ENCODE results near the gene EPB41L3. TPM values are rescaled to one million over a fixed set of nuclear protein-coding genes. Genes with fewer than 3 reads are reported as not detected.

EPB41L3 gene
- total RNA-seq, 1 experiment from 2014 or later: 20.6 TPM

DNA sequence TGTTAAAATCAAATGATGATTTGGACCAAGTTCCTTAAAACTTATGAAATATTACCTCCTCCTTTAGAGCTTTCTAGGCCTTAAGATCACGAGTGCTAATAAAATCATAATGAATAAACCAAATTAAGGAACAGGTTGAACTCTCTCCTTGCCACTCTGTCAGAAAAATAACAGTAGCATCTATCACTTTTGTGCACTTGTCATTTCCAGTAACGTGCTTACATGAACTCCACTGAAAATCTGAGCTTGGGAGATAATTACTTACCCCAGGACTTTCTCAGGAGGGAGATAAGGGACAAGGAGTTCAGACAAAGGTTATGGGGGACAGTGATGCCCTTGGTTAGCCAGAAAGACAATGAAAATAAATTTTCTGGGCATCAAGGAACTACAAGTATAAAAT is 36.0 kb downstream of the EPB41L3 start:
- POLR2A ChIA-PET: no interaction called here
- H3K27me3 Mint-ChIP-seq (ENCODE audit: low read depth): no peaks in the 10 kb centered on the region
- H3K9me3 Mint-ChIP-seq: peaks cover 9% of the 10 kb centered on the region
- H3K4me3 Mint-ChIP-seq: no peak overlapping the region
- H3K36me3 Mint-ChIP-seq: no peaks in the 10 kb centered on the region
- ATAC-seq (no peak), DNase-seq (ENCODE audit: low spot score) (no peak)
- H3K4me1 Mint-ChIP-seq: peaks cover 24% of the 10 kb centered on the region
- TF ChIP-seq NFATC4 (CRISPR knock-in tag; IDR thresholded peaks at IDR 0.05) (no peak), SP1 (CRISPR knock-in tag; conservative IDR thresholded peaks at IDR 0.05) (no peak), GRHL2 (CRISPR knock-in tag; IDR thresholded peaks at IDR 0.05; ENCODE audit: insufficient replicate concordance, severe bottlenecking) (no peak), HMGA2 (CRISPR knock-in tag; IDR thresholded peaks at IDR 0.05) (no peak), ZNF671 (CRISPR knock-in tag; IDR thresholded peaks at IDR 0.05) (no peak), ZNF121 (CRISPR knock-in tag; IDR thresholded peaks at IDR 0.05) (no peak), RELA (CRISPR knock-in tag; IDR thresholded peaks at IDR 0.05; ENCODE audit: borderline replicate concordance) (no peak), ZNF219 (CRISPR knock-in tag; IDR thresholded peaks at IDR 0.05; ENCODE audit: borderline replicate concordance) (no peak), OVOL2 (CRISPR knock-in tag; IDR thresholded peaks at IDR 0.05; ENCODE audit: borderline replicate concordance) (no peak)
- TF ChIP-seq, protein P1, sequence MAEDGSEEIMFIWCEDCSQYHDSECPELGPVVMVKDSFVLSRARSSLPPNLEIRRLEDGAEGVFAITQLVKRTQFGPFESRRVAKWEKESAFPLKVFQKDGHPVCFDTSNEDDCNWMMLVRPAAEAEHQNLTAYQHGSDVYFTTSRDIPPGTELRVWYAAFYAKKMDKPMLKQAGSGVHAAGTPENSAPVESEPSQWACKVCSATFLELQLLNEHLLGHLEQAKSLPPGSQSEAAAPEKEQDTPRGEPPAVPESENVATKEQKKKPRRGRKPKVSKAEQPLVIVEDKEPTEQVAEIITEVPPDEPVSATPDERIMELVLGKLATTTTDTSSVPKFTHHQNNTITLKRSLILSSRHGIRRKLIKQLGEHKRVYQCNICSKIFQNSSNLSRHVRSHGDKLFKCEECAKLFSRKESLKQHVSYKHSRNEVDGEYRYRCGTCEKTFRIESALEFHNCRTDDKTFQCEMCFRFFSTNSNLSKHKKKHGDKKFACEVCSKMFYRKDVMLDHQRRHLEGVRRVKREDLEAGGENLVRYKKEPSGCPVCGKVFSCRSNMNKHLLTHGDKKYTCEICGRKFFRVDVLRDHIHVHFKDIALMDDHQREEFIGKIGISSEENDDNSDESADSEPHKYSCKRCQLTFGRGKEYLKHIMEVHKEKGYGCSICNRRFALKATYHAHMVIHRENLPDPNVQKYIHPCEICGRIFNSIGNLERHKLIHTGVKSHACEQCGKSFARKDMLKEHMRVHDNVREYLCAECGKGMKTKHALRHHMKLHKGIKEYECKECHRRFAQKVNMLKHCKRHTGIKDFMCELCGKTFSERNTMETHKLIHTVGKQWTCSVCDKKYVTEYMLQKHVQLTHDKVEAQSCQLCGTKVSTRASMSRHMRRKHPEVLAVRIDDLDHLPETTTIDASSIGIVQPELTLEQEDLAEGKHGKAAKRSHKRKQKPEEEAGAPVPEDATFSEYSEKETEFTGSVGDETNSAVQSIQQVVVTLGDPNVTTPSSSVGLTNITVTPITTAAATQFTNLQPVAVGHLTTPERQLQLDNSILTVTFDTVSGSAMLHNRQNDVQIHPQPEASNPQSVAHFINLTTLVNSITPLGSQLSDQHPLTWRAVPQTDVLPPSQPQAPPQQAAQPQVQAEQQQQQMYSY (CRISPR knock-in tag; IDR thresholded peaks at IDR 0.05): no peak
- TF ChIP-seq, protein P2, sequence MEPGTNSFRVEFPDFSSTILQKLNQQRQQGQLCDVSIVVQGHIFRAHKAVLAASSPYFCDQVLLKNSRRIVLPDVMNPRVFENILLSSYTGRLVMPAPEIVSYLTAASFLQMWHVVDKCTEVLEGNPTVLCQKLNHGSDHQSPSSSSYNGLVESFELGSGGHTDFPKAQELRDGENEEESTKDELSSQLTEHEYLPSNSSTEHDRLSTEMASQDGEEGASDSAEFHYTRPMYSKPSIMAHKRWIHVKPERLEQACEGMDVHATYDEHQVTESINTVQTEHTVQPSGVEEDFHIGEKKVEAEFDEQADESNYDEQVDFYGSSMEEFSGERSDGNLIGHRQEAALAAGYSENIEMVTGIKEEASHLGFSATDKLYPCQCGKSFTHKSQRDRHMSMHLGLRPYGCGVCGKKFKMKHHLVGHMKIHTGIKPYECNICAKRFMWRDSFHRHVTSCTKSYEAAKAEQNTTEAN (CRISPR knock-in tag; IDR thresholded peaks at IDR 0.05): no peak
- TF ChIP-seq, protein P3, sequence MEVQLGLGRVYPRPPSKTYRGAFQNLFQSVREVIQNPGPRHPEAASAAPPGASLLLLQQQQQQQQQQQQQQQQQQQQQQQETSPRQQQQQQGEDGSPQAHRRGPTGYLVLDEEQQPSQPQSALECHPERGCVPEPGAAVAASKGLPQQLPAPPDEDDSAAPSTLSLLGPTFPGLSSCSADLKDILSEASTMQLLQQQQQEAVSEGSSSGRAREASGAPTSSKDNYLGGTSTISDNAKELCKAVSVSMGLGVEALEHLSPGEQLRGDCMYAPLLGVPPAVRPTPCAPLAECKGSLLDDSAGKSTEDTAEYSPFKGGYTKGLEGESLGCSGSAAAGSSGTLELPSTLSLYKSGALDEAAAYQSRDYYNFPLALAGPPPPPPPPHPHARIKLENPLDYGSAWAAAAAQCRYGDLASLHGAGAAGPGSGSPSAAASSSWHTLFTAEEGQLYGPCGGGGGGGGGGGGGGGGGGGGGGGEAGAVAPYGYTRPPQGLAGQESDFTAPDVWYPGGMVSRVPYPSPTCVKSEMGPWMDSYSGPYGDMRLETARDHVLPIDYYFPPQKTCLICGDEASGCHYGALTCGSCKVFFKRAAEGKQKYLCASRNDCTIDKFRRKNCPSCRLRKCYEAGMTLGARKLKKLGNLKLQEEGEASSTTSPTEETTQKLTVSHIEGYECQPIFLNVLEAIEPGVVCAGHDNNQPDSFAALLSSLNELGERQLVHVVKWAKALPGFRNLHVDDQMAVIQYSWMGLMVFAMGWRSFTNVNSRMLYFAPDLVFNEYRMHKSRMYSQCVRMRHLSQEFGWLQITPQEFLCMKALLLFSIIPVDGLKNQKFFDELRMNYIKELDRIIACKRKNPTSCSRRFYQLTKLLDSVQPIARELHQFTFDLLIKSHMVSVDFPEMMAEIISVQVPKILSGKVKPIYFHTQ (CRISPR knock-in tag; IDR thresholded peaks at IDR 0.05): no peak
- H3K27ac Mint-ChIP-seq: no peak overlapping the region
- CTCF ChIA-PET: no interaction called here

DNA sequence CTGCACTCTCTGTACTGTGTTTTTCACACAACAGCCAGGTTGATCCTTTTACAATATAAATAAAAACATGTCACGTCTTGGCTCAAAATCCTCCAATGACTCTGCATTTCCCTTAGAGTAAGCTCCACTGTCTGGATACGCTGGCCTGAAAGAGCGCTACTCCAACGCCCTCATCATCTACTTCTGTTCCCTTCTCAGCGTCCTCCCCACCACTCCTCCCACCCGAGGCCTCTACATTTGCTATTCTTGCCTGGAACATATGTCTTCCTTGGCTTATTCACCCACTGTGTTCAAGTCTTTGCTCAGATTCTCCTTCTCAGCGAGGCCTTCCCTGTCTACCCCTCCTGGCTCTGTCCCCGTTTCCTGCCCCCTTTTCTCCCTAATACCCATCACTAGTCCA is 37.6 kb downstream of the EPB41L3 start:
- no peak for DNase-seq (ENCODE audit: low spot score)
- no peak overlapping the region for H3K4me3 Mint-ChIP-seq
- no peak overlapping the region for H3K27ac Mint-ChIP-seq
- no peaks in the 10 kb centered on the region for H3K27me3 Mint-ChIP-seq (ENCODE audit: low read depth)
- H3K36me3 Mint-ChIP-seq: no peaks in the 10 kb centered on the region
- POLR2A ChIA-PET: no interaction called here
- peaks cover 14% of the 10 kb centered on the region for H3K4me1 Mint-ChIP-seq
- peaks cover 9% of the 10 kb centered on the region for H3K9me3 Mint-ChIP-seq
- CTCF ChIA-PET: no interaction called here
- no peak for ATAC-seq
- TF ChIP-seq SOX15 (CRISPR knock-in tag; IDR thresholded peaks at IDR 0.05): no peak
- TF ChIP-seq, protein P4, sequence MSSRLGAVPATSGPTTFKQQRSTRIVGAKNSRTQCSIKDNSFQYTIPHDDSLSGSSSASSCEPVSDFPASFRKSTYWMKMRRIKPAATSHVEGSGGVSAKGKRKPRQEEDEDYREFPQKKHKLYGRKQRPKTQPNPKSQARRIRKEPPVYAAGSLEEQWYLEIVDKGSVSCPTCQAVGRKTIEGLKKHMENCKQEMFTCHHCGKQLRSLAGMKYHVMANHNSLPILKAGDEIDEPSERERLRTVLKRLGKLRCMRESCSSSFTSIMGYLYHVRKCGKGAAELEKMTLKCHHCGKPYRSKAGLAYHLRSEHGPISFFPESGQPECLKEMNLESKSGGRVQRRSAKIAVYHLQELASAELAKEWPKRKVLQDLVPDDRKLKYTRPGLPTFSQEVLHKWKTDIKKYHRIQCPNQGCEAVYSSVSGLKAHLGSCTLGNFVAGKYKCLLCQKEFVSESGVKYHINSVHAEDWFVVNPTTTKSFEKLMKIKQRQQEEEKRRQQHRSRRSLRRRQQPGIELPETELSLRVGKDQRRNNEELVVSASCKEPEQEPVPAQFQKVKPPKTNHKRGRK (CRISPR knock-in tag; IDR thresholded peaks at IDR 0.05; ENCODE audit: borderline replicate concordance): no peak
- TF ChIP-seq, protein P5, sequence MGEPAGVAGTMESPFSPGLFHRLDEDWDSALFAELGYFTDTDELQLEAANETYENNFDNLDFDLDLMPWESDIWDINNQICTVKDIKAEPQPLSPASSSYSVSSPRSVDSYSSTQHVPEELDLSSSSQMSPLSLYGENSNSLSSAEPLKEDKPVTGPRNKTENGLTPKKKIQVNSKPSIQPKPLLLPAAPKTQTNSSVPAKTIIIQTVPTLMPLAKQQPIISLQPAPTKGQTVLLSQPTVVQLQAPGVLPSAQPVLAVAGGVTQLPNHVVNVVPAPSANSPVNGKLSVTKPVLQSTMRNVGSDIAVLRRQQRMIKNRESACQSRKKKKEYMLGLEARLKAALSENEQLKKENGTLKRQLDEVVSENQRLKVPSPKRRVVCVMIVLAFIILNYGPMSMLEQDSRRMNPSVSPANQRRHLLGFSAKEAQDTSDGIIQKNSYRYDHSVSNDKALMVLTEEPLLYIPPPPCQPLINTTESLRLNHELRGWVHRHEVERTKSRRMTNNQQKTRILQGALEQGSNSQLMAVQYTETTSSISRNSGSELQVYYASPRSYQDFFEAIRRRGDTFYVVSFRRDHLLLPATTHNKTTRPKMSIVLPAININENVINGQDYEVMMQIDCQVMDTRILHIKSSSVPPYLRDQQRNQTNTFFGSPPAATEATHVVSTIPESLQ (CRISPR knock-in tag; IDR thresholded peaks at IDR 0.05): no peak
- TF ChIP-seq, protein P6, sequence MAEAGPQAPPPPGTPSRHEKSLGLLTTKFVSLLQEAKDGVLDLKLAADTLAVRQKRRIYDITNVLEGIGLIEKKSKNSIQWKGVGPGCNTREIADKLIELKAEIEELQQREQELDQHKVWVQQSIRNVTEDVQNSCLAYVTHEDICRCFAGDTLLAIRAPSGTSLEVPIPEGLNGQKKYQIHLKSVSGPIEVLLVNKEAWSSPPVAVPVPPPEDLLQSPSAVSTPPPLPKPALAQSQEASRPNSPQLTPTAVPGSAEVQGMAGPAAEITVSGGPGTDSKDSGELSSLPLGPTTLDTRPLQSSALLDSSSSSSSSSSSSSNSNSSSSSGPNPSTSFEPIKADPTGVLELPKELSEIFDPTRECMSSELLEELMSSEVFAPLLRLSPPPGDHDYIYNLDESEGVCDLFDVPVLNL (CRISPR knock-in tag; IDR thresholded peaks at IDR 0.05; ENCODE audit: borderline replicate concordance, low read depth): no peak
- TF ChIP-seq NFE2L1 (CRISPR knock-in tag; IDR thresholded peaks at IDR 0.05): no peak
- TF ChIP-seq, protein P7, sequence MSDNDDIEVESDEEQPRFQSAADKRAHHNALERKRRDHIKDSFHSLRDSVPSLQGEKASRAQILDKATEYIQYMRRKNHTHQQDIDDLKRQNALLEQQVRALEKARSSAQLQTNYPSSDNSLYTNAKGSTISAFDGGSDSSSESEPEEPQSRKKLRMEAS (CRISPR knock-in tag; IDR thresholded peaks at IDR 0.05): no peak
- no peak for TF ChIP-seq ZNF121 (CRISPR knock-in tag; IDR thresholded peaks at IDR 0.05)
- TF ChIP-seq, protein P8, sequence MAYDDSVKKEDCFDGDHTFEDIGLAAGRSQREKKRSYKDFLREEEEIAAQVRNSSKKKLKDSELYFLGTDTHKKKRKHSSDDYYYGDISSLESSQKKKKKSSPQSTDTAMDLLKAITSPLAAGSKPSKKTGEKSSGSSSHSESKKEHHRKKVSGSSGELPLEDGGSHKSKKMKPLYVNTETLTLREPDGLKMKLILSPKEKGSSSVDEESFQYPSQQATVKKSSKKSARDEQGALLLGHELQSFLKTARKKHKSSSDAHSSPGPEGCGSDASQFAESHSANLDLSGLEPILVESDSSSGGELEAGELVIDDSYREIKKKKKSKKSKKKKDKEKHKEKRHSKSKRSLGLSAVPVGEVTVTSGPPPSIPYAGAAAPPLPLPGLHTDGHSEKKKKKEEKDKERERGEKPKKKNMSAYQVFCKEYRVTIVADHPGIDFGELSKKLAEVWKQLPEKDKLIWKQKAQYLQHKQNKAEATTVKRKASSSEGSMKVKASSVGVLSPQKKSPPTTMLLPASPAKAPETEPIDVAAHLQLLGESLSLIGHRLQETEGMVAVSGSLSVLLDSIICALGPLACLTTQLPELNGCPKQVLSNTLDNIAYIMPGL (CRISPR knock-in tag; IDR thresholded peaks at IDR 0.05): no peak
- no peak for TF ChIP-seq SMAD3 (CRISPR knock-in tag; IDR thresholded peaks at IDR 0.05; ENCODE audit: borderline replicate concordance)
- TF ChIP-seq ESRRA (CRISPR knock-in tag; IDR thresholded peaks at IDR 0.05; ENCODE audit: borderline replicate concordance): no peak
- no peak for TF ChIP-seq MYBL2 (CRISPR knock-in tag; IDR thresholded peaks at IDR 0.05)
